Esophagus muscularis mucosa (tissue), 4 donors: ENCODE data around the gene TM7SF2.

ENCODE experiments used
- CTCF ChIP-seq, 3 experiments: fragments of 200-600 bp in 2 of 3; fragments of 450-650 bp in 1 of 3; sonication (generic) in 2 of 3; IDR thresholded peaks; one replicate each; pipeline ENCODE4 v1.5.1; 2017 to 2019; ENCODE audit warnings: antibody characterized with exemption in 3 of 3, mild to moderate bottlenecking in 2 of 3, moderate library complexity in 1 of 3
- EP300 ChIP-seq: sonication (generic); formaldehyde crosslinking; IDR thresholded peaks from one replicate; pipeline ENCODE4 v1.6.1; 2017; ENCODE audit warnings: antibody characterized with exemption
- POLR2A ChIP-seq: fragments of 450-650 bp; IDR thresholded peaks from one replicate; pipeline ENCODE4 v1.6.1; 2017; ENCODE audit warnings: antibody characterized with exemption, moderate library complexity, mild to moderate bottlenecking, low read depth
- POLR2AphosphoS5 ChIP-seq, 2 donors: sonication (generic); formaldehyde crosslinking; IDR thresholded peaks; one replicate each; pipeline ENCODE4 v1.6.1; 2017; ENCODE audit warnings: antibody characterized with exemption in 2 of 2

- TF ChIP-seq CTCF (IDR thresholded peaks at IDR 0.05) (no peak), EP300 (no peak), POLR2AphosphoS5 (IDR thresholded peaks at IDR 0.05) (no peak), POLR2A (no peak)
Measured at GRCh38 chr11:65125197-65126056, 13.8 kb downstream of the TM7SF2 start.
